Upper lobe of left lung (tissue), 4 donors: ENCODE measurements around the gene VPS26C.

Source experiments
- CTCF ChIP-seq, 6 experiments: fragments of 450-650 bp in 4 of 6; fragments of 200-600 bp in 2 of 6; sonication (generic) in 2 of 6; IDR thresholded peaks; one replicate each; pipeline ENCODE4 v1.5.1; 2016 to 2019; ENCODE audit warnings: antibody characterized with exemption in 6 of 6
- EP300 ChIP-seq, 4 donors: sonication (generic); formaldehyde crosslinking; IDR thresholded peaks; one replicate each; pipeline ENCODE4 v1.5.1; 2017; ENCODE audit warnings: antibody characterized with exemption in 4 of 4, control low read depth in 2 of 4
- POLR2A ChIP-seq, 4 donors: fragments of 450-650 bp; IDR thresholded peaks; one replicate each; pipeline ENCODE4 v1.5.1; 2016 to 2017; ENCODE audit warnings: antibody characterized with exemption in 4 of 4, mild to moderate bottlenecking in 2 of 4
- POLR2AphosphoS5 ChIP-seq, 2 donors: sonication (generic); formaldehyde crosslinking; IDR thresholded peaks; one replicate each; pipeline ENCODE4 v1.5.1; 2017; ENCODE audit warnings: antibody characterized with exemption in 2 of 2

- TF ChIP-seq CTCF (IDR thresholded peaks at IDR 0.05) (no peak), EP300 (IDR thresholded peaks at IDR 0.05) (no peak), POLR2A (IDR thresholded peaks at IDR 0.05) (no peak), POLR2AphosphoS5 (IDR thresholded peaks at IDR 0.05) (no peak)
Measured at GRCh38 chr21:37202221-37203110, 64.7 kb downstream of the VPS26C start.
